HG03064 (cell line): ENCODE measurements around the gene TMEM116.
"Not testable (repeated sequence)": the region's sequence is repeated elsewhere in the genome, so short reads cannot be mapped to it uniquely, and the experiment has no call there.

Source experiments
- ATAC-seq: cut with Tn5 transposase; IDR thresholded peaks from one replicate; pipeline ENCODE4 v1.9.1; 2021; ENCODE audit warnings: low read depth; ENCODE audit not compliant: unreplicated experiment

Gene TMEM116

DNA sequence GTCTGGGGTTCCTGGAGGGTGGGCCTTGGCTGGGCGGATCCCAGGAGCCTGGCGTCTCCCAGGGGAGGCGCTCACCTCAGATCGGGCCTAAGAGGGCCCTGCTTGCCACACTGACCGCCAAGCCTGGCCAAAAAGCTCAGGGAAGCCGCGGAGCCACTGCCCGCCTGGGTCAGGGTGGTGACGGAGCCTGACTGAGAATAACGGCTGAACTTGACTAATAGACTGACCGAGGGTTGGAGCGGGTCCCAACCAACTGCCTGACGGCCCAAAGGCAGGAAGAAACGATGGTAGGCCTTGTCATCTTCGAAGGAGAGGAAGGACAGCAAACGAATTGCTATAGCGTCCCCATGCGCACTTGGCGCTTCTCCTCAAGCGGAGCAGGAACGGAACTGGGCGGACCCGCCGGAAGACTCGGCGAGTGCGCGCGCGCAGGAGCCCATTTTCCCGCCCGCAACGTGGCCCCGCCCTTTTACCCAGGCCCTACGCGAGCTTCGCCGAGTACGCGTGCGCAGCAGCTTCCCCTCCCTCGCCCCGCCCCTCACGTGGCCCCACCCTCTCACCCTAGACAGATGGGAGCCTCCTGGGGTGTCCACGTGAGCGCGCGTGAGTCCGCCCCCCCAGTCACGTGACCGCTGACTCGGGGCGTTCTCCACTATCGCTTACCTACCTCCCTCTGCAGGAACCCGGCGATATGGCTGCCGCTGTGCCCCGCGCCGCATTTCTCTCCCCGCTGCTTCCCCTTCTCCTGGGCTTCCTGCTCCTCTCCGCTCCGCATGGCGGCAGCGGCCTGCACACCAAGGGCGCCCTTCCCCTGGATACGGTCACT lies at the start of gene TMEM116, which contains the start of gene ERP29:
TMEM116 (minus strand) TSS at position 391 of the 826 bp plus-strand sequence. CDS start 7,895 bp downstream, outside the sequence.
ERP29 (plus strand) TSS at position 652 of the 826 bp plus-strand sequence; CDS start at position 692, 40 bp downstream.
- peak; percentile 55 for ATAC-seq

DNA sequence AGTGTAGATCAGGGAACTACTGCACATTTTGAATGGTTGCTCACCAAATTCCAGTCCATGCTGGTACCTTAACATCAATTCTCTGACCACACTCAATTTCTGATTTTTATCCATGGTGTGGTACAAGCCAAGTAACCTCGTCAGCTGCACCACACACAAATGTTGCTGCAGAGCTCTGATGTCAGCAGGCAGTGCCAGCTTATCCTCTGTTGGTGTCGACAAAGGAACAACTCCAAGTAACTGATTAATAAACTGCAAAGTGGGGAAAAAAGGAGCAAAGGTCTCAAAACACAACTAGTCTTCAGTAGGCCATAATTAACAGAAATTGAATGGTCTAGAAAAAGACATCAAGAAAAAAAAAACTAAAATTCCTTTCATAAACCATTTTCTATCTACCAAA lies 48.2 kb upstream of the TMEM116 start:
- no peak for ATAC-seq

- no peak for ATAC-seq
Observed at GRCh38 chr12:112049351-112049750, 36.4 kb upstream of the TMEM116 start.

- no peak for ATAC-seq
Observed at GRCh38 chr12:112046003-112046402, 33.0 kb upstream of the TMEM116 start.

- not testable (repeated sequence) for ATAC-seq
Observed at GRCh38 chr12:112036614-112037013, 23.6 kb upstream of the TMEM116 start.

- ATAC-seq: no peak
Observed at GRCh38 chr12:112035219-112035785, 22.3 kb upstream of the TMEM116 start.

GRCh38 chr12:112032292-112032691 lies 19.3 kb upstream of the TMEM116 start:
- ATAC-seq: no peak

GRCh38 chr12:112031472-112031871 lies 18.5 kb upstream of the TMEM116 start:
- no peak for ATAC-seq

DNA sequence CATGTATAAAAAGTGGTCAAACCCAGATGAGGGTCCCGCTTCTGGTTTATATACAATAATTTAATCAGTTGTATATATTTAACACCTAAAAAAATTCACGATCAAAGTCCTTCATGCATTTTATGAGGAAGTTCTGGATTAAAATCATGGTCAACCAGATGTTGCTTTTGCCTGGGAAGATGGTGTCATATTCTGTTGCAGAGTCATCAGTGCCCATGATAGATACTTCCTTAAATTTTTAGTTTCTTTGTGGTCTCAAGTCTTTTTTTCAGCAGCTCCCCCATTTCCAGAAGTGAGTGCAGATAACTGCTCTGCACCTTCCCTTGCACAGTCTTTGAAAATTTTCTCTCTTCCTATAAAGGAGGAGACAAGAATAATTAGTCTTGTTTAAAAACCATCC lies 16.3 kb upstream of the TMEM116 start:
- ATAC-seq: no peak

GRCh38 chr12:112025808-112026375 lies 12.9 kb upstream of the TMEM116 start:
- no peak for ATAC-seq

GRCh38 chr12:112023759-112024396 lies 10.9 kb upstream of the TMEM116 start:
- ATAC-seq: no peak

DNA sequence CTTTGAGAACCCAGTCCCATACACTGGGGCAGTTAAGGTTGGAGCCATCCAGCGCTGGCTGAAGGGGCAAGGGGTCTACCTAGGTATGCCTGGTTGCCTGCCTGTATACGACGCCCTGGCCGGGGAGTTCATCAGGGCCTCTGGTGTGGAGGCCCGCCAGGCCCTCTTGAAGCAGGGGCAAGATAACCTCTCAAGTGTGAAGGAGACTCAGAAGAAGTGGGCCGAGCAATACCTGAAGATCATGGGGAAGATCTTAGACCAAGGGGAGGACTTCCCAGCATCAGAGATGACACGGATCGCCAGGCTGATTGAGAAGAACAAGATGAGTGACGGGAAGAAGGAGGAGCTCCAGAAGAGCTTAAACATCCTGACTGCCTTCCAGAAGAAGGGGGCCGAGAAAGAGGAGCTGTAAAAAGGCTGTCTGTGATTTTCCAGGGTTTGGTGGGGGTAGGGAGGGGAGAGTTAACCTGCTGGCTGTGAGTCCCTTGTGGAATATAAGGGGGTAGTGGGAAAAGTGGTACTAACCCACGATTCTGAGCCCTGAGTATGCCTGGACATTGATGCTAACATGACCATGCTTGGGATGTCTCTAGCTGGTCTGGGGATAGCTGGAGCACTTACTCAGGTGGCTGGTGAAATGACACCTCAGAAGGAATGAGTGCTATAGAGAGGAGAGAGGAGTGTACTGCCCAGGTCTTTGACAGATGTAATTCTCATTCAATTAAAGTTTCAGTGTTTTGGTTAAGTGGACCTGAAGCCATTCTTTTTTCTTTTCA lies 9.5 kb upstream of the TMEM116 start:
- no peak for ATAC-seq

DNA sequence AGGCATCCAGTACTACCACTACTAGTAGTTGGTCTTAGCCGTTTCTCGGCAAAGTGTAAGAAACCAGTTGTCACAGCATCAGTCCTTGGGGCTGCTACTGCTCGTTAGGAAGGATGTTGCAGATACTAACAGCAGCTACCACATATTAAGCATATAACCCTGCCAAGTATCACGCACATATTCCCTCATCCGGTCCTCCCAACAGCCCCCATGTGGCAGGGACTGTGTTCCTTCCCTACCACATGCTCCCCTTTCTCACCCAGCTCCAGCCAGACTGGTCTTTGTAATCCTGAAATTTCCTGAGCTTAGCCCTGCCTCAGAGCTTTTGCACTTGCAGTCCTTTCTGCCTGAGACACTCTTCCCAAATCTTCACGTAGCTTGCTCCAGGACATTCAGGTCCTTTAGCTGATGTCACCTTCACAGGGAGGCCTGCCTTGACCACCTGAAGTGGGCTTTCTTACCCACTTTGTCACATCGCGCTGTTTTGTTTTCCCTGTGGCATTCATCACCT lies 8.0 kb upstream of the TMEM116 start:
- no peak for ATAC-seq

DNA sequence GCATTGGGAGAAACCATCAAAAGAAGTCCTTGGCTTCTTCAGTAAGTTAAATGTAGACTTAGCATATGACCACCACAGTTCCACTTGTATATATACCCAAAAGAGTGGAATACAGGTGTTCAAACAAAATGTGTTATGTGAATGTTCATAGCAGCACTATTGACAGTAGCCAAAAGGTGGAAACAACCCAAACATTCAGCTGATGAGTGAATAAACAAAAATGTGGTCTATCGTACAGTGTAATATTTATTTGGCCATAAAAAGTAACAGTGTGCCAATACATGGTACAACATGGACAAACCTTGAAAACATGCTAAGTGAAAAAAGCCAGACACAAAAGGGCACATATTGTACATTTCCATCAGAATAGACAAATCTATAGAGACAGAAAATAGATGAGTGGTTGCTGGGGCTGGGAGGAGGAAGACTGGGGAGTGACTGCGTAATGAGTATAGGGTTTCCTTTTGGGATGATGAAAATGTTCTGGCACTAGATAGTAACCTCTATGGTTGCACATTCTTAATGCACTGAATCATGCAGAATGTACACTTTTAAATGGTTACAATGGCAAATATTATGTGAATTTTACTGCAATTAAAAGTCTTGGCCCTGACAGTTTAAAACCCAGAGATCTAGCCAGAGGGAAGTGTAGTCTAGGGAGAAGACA lies 5.7 kb upstream of the TMEM116 start:
- no peak for ATAC-seq

DNA sequence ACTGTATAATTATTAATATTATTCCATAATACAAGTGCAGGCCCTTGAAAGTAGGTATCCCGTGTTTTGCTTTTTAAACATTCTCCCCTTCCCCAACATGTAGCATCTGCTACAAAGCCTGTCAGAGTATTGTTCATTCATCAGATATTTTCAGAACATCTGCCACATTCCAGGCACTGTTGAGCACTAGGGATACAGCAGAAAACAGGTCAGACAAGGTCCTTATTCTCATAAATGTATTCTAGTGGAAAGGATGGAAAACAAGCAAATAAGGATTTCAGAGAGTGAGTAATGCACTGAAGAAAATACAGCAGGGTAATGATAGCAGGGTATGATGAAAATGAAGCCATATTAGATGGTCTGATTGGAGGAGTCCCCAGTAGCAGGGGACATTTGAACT lies 4.1 kb upstream of the TMEM116 start:
- ATAC-seq: no peak

GRCh38 chr12:112015938-112016337 lies 3.0 kb upstream of the TMEM116 start:
- ATAC-seq: no peak

DNA sequence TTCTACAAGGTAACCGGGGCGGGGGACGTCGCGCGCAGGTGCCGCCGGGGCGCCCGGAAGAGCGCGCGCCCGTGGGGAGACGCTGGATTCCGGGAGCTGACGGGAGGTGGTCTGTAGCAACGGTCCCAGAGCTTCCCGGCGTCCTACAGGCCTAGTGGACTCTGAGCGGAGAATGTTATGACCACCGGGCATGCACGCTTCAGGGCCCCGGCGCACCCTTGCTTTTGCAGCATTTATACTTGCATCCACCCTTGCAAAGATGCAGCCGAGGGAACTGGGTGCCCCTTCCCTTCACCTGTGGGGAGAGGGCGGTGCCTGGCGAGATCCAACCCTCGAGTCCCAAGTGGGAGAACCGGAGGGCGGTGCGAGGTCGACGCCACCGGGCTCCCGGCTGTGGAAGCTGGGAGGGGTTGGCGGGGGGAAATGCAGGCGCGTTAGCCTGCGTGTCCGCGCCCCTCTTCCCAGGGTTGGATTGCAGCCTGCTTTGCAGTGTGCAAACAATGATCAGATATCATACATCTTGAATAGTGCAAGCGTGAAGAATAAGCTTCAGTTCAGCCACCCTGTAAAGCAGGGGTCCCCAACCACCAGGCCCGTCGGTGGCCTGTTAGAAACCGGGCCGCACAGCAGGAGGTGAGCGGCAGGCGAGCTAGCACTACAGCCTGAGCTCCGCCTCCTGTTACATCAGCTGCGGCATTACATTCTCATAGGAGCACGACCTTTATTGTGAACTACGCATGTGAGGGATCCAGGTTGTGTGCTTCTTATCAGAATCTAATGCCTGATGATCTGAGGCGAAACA lies 837 bp upstream of the TMEM116 start:
- ATAC-seq: peak; percentile 31

- ATAC-seq: no peak
Observed at GRCh38 chr12:112011685-112012084, 1.3 kb downstream of the TMEM116 start.
